ENCODE measurements around the gene NRAP.
"Not testable (repeated sequence)": the region's sequence is repeated elsewhere in the genome, so short reads cannot be mapped to it uniquely, and the experiment has no call there.

Gene NRAP

GRCh38 chr10:113683300-113683699, 19.5 kb upstream of the NRAP start:
- no peak for DNase-seq (ENCODE audit: low read depth, low spot score)

GRCh38 chr10:113681533-113682470, 18.0 kb upstream of the NRAP start:
- DNase-seq (ENCODE audit: low read depth, low spot score), result no peak

DNA sequence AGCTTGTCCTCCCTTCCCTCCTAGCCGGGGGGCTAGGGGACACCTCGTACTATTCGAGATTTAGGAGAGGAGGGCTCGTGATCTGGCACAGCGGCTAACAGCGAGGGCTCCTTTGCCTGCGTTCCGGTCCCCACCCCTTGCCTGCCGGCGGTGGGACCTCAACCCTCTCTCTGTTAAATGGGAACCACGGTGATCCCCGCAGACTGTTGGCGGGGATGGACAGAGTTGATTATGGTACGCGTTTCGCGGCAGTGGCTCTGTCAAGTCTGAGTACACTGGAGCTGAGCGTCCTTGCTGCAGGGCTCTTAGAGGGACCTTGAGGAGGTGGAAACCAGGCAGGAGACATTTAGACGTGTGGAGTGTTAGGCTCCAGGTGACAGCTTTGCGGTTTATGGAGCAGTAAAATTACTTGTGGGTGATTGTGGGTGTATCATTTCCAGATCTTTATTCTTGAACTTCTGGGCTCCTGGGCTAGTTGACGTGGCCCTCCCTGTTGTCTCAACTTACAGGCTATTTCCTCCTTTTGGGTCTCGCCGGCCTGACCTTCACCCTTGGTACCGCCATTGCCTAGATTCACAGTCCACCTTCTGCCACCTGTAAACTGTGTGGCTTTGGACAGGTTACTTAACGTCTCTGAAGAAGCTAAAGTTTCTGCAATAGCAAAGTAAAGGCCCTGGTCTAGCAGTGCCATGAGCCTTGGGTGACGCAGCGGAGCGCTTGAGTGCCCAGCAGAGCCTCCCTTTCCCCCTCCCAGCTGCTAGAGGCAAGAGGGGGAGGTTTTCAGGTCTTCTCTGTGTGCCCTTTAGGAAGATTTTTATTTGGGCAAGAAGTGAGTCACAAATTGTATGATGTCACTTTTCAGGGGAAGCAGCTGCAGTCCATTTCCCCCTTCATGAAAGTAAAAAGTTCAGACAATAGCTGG, 16.6 kb upstream of the NRAP start:
- DNase-seq (ENCODE audit: low read depth, low spot score), result peak; percentile 8

- peak; percentile 25 for DNase-seq (ENCODE audit: low read depth, low spot score)
Observed at GRCh38 chr10:113679463-113680189, 15.8 kb upstream of the NRAP start, which contains the start of gene CASP7. CASP7 (plus strand) TSS chr10:113679912; CDS start chr10:113697494, 17,582 bp downstream.

DNA sequence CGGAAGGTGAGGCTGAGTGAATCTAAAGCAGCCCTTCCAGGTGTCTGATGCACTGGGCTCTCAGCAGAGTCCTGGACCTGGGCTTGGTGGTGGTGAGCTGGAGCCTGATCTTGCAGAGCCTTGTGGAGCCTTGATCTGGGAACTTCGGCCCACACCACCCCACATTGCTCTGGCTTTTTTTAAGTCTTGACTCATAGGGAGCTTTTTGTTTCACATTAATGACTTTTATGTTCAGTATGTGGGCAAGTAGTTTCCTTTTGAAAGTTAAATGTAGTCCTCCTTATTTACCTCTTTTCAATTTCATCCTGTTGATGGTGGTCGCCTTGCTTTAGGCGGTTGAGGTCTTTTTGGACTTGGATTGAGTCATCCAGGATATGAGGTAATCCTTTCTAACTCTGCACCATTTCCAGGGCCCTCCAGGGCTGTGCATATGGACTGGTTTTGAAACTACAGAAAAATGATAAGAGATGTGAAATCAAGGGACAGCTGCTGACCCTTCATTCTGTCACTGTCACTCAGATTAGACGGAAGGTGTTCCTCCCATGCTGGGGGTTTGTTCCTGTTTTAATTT, 2.9 kb upstream of the NRAP start:
- no peak for DNase-seq (ENCODE audit: low read depth, low spot score)

DNA sequence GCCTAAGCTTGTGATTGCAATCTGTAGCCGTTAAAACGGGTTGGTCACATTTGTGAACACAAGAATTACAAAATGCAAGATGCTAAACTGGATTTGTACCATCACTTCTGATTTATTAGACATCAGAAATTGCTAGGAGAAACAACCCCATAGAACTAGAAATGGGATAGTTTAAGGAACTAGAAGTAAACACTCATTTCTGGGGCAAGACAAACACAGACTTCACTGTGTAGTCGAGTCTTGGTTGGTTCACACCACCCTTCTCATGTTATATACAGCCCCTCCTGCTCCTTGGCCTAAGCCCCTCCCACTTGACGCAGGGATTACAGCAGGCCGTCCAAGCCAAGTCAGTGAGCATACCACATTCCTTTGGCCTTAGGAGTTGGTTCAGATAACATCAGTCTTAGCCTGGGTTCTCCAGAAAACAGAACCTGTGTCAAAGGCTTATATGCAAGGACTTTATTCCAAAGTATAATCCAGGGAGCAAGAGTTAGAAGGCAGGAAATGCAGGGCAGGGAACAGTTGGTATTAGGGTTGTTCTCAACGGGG, 2.0 kb upstream of the NRAP start:
- DNase-seq (ENCODE audit: low read depth, low spot score), result no peak

GRCh38 chr10:113665352-113665751, 1.5 kb upstream of the NRAP start:
- no peak for DNase-seq (ENCODE audit: low read depth, low spot score)

- no peak for DNase-seq (ENCODE audit: low read depth, low spot score)
Observed at GRCh38 chr10:113663142-113663541, 699 bp downstream of the NRAP start.

DNA sequence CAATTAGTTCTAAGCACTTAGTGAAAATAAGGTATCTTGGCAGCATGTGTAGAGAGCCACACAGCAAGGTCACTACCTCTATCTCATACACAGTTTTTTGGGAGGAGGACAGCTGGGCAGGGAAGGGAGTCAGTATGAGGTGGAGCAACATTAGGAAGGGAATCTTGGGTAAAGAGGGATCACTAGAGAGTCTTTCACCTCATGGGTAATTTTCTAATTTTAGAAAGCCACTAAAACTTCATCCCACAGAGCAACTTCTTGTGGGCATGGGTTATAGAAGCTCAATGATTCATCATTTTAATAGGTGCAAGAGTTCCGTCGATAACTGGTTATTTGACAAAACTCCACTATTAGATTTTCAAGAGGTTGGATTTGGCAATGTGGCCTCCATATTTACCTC, 2.5 kb downstream of the NRAP start:
- no peak for DNase-seq (ENCODE audit: low read depth, low spot score)

- DNase-seq (ENCODE audit: low read depth, low spot score), result no peak
Observed at GRCh38 chr10:113657544-113657943, 6.3 kb downstream of the NRAP start.

DNA sequence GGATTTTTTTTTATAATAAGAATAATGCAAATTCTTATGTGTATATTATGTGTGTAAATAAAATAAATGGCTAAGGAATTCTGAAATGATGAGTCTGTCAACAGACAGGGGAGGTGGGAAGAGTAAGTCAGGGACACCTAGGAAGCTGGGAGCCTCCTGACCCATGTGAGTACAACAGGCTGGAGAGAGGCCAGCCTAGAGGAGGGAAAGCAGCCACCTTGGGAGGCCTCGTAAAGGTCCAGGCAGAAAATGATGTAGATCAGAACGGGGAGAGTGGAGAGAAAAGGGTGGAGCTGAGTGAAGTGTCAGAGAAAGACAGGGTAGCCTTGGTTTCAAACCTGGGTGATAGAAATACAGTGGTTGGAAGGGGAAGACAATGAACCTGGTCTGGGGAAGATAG, 6.9 kb downstream of the NRAP start:
- no peak for DNase-seq (ENCODE audit: low read depth, low spot score)

DNA sequence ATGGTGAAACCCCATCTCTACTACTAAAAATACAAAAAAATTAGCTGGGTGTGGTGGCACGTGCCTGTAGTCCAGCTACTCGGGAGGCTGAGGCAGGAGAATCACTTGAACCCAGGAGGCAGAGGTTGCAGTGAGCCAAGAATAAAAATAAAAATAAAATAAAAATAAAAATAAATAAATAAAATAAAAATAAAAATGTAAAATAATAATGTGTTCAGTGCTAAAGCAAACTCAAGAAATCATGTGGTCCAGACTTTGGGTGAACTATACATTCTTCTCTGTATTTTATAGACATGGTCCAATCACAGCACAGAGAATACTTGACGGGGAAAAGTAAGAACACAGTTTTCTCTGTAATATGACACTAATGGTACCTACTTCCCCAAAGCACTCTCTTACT, 11.4 kb downstream of the NRAP start:
- not testable (repeated sequence) for DNase-seq (ENCODE audit: low read depth, low spot score)

- DNase-seq (ENCODE audit: low read depth, low spot score), result no peak
Observed at GRCh38 chr10:113651898-113652297, 11.9 kb downstream of the NRAP start.

DNA sequence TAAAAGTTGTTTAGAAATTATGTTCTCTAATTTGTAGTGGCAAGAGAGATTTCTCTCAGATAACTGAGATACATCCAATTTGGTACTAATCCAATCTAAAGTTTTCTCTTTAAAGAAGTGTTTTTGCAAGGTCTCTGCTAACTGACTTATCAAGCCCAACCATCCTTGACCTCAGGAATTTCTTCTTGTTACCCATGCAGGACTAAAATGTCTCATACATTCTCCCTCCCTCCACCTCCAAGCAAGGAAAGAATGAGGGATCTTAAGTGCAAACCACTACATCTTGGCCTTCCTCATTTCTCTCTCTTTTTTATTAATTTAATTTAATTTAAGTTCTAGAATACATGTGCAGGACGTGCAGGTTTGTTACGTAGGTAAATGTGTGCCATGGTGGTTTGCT, 12.8 kb downstream of the NRAP start:
- no peak for DNase-seq (ENCODE audit: low read depth, low spot score)

GRCh38 chr10:113650172-113650571, 13.7 kb downstream of the NRAP start:
- no peak for DNase-seq (ENCODE audit: low read depth, low spot score)

GRCh38 chr10:113648478-113648877, 15.4 kb downstream of the NRAP start:
- DNase-seq (ENCODE audit: low read depth, low spot score), result no peak

- no peak for DNase-seq (ENCODE audit: low read depth, low spot score)
Observed at GRCh38 chr10:113647812-113648211, 16.0 kb downstream of the NRAP start.

DNA sequence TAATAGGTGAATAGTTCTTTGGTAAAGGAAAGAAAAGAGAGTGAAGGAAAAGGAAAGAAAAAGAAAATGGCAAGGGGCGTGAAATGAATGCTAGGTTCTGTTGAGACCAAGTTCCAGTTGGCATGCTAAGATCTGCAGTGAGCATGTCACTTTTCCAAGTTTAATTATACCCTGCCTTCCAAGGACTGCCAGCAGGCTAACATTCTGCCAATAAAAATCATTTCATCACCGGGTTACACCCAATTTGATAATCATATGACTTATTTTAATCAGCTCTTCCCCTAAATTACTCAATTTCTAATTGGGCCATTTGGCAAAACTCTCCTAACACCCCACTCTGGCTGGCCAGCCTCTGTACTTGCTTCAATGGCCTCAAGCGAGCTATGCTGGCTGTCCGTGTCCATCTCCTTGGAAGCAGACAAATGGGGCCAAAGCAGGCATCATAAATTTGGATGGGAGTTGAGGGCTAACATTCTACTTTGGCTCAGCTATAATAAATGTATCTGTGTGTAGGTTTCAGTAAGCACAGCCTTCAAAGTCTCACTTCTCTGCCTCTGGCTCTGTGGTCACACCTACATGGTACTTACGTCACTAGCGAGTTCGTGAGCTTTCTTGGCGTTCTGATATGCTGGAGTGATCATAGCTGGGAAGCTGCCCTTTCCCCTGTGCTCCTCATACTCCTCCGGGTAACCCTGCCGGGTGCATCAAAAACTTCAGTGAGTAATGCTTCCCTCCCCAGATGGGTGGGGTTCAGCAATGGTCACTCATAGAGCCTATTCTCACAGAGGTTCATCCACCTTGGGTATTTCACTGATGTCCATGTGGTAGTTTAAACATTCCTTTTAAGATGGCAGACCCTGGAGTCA, 17.3 kb downstream of the NRAP start:
- DNase-seq (ENCODE audit: low read depth, low spot score), result no peak

GRCh38 chr10:113644185-113645120, 19.4 kb downstream of the NRAP start:
- no peak for DNase-seq (ENCODE audit: low read depth, low spot score)

All from brain pericyte (primary cell).